GM18951 (cell line): ENCODE data around the gene PAK2.
"Not testable (repeated sequence)": the region's sequence is repeated elsewhere in the genome, so short reads cannot be mapped to it uniquely, and the experiment has no call there.

Experiments used
- POLR2A ChIP-seq: IDR thresholded peaks from 4 replicates; pipeline ENCODE4 v1.6.1; 2011; ENCODE audit warnings: mild to moderate bottlenecking; ENCODE audit not compliant: insufficient read length, insufficient read depth; ENCODE audit errors: extremely low read depth
- in situ Hi-C: fragments of 300-500 bp; cut with MboI; formaldehyde crosslinking; loops from one replicate; pipeline ENCODE4 v1.12.0; 2022; ENCODE audit warnings: low sequenced_read_pairs, mixed read lengths, inconsistent platforms; ENCODE audit not compliant: unreplicated experiment

PAK2 gene

DNA sequence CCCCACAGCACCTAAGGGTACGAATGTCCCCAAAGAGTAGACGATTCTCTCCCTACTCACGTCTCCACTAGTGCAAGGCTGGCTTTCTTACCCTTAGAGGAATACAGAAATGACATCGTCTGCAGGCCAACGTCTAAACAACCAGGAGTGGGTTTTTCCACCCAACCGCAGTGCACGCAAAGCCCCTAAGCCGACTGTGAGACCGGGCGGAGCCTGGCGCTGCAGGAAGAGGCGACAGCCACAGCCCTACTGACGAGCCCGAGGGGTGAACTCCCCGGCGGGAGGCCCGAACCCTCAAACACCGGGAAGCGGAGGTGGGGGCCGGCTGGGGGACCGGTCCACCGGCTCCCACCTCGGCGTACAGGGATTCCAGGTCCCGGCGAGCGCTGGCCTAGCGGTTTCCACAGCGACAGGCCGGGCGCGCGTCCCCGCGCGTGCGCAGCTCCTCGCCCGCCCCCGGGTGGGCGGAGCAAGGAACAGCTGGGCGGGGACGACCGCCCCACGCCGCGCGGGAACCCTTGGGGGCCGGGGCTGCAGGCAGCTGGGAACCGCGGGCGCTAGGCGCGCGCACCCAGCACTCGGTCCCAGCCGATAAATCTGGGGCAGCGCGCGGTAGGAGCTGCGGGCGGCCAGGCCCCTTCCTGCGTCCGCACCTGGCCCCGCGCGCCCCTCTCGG is 27.7 kb upstream of the PAK2 start, which contains the start of the genes CEP19 and PIGX:
Gene CEP19, minus strand, starts transcription at position 413 of the 676 bp plus-strand sequence. CDS start 3,593 bp downstream, outside the sequence.
Gene PIGX, plus strand, starts transcription at position 540 of the 676 bp plus-strand sequence.
- in situ Hi-C loops, result no loop called here
- peak; percentile 94 for TF ChIP-seq POLR2A

DNA sequence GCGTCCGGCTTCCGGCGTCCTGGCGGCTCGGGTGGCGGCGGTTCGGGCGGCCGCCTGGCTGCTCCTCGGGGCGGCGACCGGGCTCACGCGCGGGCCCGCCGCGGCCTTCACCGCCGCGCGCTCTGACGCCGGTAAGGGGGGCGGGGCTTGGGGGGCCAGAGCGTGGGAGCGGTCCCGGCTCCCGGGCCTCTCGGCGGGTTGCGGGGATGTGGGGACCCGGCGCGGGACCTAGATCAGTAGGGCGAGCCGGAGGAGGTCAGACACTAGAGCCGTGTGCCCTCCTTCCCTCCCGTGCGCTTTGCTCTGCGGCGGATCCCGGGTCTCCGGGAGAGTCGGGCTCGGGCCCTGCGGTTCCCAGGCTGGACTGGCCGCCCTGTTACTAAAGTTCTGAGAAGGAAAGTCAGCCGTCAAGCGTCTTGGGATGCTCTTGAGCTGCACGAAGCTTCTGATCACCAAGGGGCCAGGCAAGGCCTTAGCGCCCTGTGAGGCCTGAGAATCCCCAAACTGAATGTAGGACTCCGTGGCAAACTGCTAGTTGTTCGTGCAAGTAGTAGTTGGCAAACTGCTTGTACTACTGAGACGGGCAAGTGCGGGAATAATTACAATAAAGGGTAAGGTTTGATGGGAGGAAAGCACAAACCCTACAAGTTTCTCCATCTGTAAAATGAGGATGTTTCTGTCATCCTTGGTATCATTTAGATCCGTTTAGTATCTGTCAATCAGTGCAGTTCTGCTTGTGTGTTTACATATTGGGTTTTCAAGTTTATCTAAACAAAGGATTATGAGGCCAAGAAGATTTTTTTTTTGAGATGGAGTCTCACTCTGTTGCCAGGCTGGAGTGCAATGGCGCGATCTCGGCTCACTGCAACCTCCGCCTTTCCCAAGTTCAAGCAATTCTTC is 26.9 kb upstream of the PAK2 start:
- in situ Hi-C loops, result no loop called here
- TF ChIP-seq POLR2A, result no peak

DNA sequence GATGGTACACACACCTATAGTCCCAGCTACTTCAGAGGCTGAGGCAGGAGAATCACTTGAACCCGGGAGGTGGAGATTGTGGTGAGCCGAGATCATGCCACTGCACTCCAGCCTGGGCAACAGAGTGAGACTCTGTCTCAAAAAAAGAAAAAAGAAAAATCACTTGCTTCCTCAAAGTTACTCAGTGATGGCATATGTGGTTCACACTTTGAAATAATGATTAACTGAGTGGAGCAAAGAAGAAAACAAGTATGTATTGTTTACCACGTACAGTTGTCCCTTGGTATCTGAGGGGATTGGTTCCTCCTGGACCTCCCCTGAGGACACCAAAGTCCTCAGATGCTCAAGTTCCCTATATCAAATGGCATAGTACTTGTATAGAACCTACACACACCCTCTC is 22.5 kb upstream of the PAK2 start:
- in situ Hi-C loops, result not testable (repeated sequence)

DNA sequence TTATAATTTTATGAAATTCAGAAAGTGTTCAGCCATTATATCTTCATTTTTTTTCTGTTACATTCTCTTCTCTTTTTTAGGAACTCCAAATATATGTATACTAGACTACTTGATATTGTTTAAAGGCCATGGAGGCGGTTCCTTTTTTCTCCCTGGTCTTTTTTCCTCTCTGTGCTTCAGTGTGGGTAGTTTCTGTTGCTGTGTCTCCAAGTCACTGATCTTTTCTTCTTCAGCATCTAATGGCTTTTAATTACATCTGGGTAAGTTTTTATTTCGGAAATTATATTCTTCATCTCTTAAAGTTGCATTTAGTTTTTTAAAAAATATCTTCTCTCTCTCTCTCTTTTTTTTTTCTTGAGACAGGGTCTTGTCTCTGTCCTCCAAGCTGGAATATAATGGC is 18.6 kb upstream of the PAK2 start:
- no peak for TF ChIP-seq POLR2A

DNA sequence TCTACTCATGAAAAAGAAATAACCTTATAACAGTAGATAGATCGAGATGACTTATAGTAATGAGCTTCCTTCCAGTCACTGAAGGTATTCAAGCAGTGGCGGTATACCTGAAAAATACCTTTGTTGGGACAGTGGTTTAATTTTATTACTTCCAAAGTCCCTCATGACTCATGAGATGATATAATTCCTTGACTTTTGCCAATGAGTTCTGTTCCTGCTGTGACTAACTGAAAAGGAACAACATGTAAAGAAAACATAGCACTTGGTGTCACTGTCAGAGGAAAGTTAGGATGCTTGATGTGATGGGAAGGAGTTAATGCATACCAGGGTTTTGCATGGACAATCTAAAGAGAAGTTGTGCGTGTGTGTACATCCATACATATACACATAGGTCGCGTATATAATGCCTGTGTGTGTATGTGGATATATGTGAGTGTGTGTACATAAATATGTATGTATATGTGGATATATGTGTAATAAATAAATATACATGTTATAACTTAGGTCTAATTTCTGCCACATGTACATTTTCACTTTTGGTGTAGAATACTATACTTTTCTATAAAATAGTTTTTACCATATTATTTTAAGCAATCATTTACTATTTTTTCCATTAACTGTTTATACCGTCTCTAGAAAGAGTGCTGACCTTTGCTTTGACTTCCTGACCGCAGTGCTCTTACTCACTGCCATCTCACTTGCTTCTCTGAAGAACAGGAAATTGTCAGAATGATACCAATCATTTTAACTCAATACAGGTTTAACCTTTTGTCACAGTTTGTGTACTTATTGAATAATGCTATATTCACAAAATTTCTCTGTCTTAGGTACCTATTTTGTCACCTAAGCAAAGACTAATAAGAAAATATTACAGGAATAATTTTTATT is 12.6 kb upstream of the PAK2 start:
- TF ChIP-seq POLR2A, result no peak
- in situ Hi-C loops, result no loop called here

More for the DNA sequence above, 18.6 kb upstream of the PAK2 start:
- in situ Hi-C loops, result no loop called here

GRCh38 chr3:196735751-196736150 is 3.9 kb upstream of the PAK2 start:
- TF ChIP-seq POLR2A, result no peak
- in situ Hi-C loops, result no loop called here

DNA sequence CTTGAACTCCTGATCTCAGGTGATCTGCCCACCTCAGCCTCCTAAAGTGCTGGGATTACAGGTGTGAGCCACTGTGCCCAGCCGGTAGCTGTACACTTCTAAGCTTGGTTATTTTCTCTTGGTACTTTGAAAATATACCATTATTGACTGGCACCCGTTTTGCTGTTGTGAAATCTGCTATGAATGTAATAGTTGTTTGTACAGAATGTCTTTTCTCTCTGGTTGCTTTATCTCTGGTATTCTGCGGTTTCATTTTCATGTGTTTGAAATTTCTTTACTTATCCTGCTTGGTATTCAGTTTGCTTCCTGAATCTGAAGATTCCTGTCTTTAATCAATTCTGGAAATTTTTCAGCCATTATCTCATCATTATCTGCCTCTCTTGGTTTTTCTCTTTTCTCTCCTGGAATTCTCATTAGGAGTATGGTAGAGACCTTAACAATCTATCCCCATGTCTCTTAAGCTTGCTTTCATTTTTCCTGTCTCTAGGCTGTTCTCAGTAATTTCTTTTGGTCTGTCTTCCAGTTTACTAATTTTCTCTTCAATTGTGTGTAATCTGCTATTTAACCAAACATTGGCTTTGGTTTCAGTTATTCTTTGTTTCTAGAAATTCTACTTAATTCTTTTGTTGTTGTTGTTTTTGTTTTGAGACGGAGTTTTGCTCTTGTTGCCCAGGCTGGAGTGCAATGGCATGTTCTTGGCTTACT is 2.8 kb upstream of the PAK2 start:
- in situ Hi-C loops, result no loop called here
- TF ChIP-seq POLR2A, result no peak

- TF ChIP-seq POLR2A, result no peak
- in situ Hi-C loops, result no loop called here
Measured at GRCh38 chr3:196737655-196738054, 2.0 kb upstream of the PAK2 start.

DNA sequence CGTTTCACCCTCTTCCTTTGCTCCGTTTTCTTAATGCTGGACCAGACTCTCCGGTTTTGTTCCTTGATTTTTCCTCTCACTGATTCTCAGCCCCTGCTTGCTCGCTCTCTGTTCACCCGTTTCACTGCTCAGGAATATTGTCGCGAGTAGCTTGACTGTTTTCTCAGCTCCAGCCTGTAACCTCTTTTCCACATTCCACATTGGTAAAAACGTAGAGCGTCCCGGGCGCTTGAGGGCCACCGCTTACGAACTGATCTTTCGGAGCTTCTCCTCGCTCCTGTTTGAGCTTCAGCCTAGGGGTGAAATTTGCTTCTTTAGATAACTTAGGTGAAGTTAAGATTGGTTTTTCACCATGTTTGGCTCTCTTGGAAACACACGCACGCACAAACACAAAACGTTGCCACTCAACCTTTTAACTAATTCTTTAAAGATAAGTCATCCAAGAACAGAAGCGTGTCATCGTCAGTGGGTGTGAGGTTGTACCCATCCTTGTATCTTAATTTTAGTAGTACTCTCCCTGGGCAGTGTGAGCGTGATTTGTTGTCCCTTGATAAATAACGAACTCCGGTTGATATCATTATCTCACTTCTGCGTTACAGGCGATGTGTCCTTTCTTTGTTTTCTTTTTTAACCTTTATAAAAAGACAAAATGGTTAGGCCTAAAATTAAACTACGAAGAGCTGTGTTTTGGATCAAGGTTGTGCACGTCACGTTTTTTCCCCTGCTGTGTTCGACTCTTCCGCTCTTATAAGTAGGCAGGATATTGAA is 1.0 kb downstream of the PAK2 start:
- in situ Hi-C loops, result no loop called here
- TF ChIP-seq POLR2A, result no peak

- TF ChIP-seq POLR2A, result no peak
- in situ Hi-C loops, result no loop called here
Measured at GRCh38 chr3:196741249-196741889, 1.7 kb downstream of the PAK2 start.

- in situ Hi-C loops, result not testable (repeated sequence)
Measured at GRCh38 chr3:196743569-196743968, 3.9 kb downstream of the PAK2 start.
